ENCODE measurements around the gene THSD7B.
A peak's percentile ranks its signal among the peaks of the same experiment; 100 is the strongest.

The THSD7B gene

GRCh38 chr2:137167651-137168050 is 402.3 kb downstream of the THSD7B start:
- no peak for DNase-seq

- no peak for DNase-seq
Observed at GRCh38 chr2:137168552-137168951, 403.2 kb downstream of the THSD7B start.

GRCh38 chr2:137172162-137172561 is 406.8 kb downstream of the THSD7B start:
- no peak for DNase-seq

- peak; percentile 2 for DNase-seq
Observed at GRCh38 chr2:137173463-137173862, 408.1 kb downstream of the THSD7B start.

GRCh38 chr2:137175246-137175645 is 409.9 kb downstream of the THSD7B start:
- no peak for DNase-seq

- DNase-seq = no peak
Observed at GRCh38 chr2:137178951-137179377, 413.6 kb downstream of the THSD7B start.

- no peak for DNase-seq
Observed at GRCh38 chr2:137179542-137179941, 414.2 kb downstream of the THSD7B start.

GRCh38 chr2:137180012-137180411 is 414.7 kb downstream of the THSD7B start:
- DNase-seq = peak; percentile 3

- peak; percentile 84 for DNase-seq
Observed at GRCh38 chr2:137181370-137181769, 416.0 kb downstream of the THSD7B start.

- peak; percentile 44 for DNase-seq
Observed at GRCh38 chr2:137182071-137182470, 416.7 kb downstream of the THSD7B start.

GRCh38 chr2:137183206-137183898 is 418.0 kb downstream of the THSD7B start:
- peak; percentile 50 for DNase-seq

GRCh38 chr2:137185378-137186078 is 420.2 kb downstream of the THSD7B start:
- no peak for DNase-seq

GRCh38 chr2:137187216-137187615 is 421.9 kb downstream of the THSD7B start:
- no peak for DNase-seq

- peak; percentile 60 for DNase-seq
Observed at GRCh38 chr2:137190411-137191195, 425.3 kb downstream of the THSD7B start.

- DNase-seq = no peak
Observed at GRCh38 chr2:137192366-137193310, 427.3 kb downstream of the THSD7B start.

- DNase-seq = no peak
Observed at GRCh38 chr2:137193401-137193800, 428.1 kb downstream of the THSD7B start.

GRCh38 chr2:137194111-137194510 is 428.8 kb downstream of the THSD7B start:
- DNase-seq = no peak

GRCh38 chr2:137199751-137200150 is 434.4 kb downstream of the THSD7B start:
- no peak for DNase-seq

- DNase-seq = no peak
Observed at GRCh38 chr2:137202318-137202717, 437.0 kb downstream of the THSD7B start.

- DNase-seq = no peak
Observed at GRCh38 chr2:137205324-137205723, 440.0 kb downstream of the THSD7B start.

GRCh38 chr2:137206069-137206468 is 440.7 kb downstream of the THSD7B start:
- DNase-seq = no peak

- DNase-seq = no peak
Observed at GRCh38 chr2:137207030-137207429, 441.7 kb downstream of the THSD7B start.

All from NCI-H69 (cell line).